PFSK-1 (cell line): ENCODE data around the gene VAMP5.

ENCODE experiments used
- FOXP2 ChIP-seq: optimal IDR thresholded peaks from 2 replicates; pipeline ENCODE3; 2011; ENCODE audit warnings: borderline replicate concordance, control low read depth, inconsistent platforms; ENCODE audit not compliant: insufficient read depth; ENCODE audit errors: extremely low read length, extremely low read depth
- POLR2AphosphoS5 ChIP-seq: IDR thresholded peaks from 2 replicates; pipeline ENCODE4 v1.6.1; 2012; ENCODE audit warnings: low read depth, mild to moderate bottlenecking, control low read depth, low read length, moderate library complexity
- SIN3A ChIP-seq: IDR thresholded peaks from 2 replicates; pipeline ENCODE4 v1.6.1; 2012; ENCODE audit warnings: mild to moderate bottlenecking, low read length, moderate library complexity, borderline replicate concordance; ENCODE audit not compliant: insufficient read depth
- TAF1 ChIP-seq: IDR thresholded peaks from 2 replicates; pipeline ENCODE4 v1.6.1; 2012; ENCODE audit warnings: low read length, control low read depth, borderline replicate concordance; ENCODE audit not compliant: insufficient read depth
- TF ChIP-seq, protein P1 (sequence below), 2 experiments: IDR thresholded peaks; 2 replicates each; pipeline versions ENCODE4 v1.6.1 to v1.8.0; 2011 to 2012; ENCODE audit warnings: low read depth in 2 of 2, low read length in 2 of 2, control low read depth in 1 of 2, inconsistent platforms in 1 of 2, mild to moderate bottlenecking in 1 of 2, moderate library complexity in 1 of 2; ENCODE audit not compliant: insufficient read depth in 1 of 2

VAMP5 gene

DNA sequence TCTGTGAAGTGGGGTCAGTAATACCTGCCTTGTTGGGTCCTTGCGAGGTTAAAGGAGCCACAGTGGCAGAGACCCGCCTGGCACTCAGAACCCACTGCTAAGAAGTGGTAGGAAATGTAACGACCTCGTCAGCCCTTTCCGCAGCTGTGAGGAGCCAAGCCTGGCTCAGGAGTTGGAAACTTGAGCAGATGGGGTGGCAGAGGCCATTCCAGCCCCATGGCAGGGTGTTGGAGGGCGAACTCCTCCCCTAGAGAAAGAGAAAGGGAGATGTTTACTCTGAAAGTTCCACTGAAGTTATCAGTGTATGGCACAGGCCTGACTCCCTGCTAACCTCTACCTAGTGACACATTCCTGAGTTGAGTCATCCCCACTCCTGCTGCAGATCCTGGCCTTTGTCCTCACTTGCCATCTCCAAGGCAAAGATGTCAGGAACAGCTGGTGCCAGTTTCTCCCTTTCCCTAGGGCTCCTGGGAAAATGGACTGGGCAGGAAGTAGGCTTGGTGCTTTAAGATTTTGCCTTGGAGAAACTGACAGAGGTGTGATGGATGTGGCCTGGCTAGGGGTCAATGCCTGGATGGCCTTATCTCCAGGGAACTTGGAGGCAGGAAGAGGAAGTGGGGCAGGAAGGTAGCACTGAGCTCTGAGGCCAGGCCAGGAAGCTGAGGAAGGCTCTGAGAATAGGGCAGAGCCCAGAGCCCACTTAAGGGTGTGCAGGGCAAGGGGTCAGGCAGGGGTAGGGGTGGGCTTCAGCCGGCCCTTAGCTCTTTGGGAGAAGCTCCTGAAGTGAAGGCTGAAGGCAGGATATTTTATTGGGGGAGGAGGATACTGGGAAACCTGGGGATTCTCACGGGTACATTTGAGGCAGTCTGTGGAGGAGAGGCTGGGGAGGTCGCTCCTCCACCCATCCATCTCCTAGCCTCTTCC is 888 bp downstream of the VAMP5 start:
- TF ChIP-seq FOXP2 (peak; percentile 29), TAF1 (no peak), SIN3A (0 out of 2 replicates have a peak, but pooled peaks have one; percentile 25), POLR2AphosphoS5 (no peak)
- TF ChIP-seq, protein P1, sequence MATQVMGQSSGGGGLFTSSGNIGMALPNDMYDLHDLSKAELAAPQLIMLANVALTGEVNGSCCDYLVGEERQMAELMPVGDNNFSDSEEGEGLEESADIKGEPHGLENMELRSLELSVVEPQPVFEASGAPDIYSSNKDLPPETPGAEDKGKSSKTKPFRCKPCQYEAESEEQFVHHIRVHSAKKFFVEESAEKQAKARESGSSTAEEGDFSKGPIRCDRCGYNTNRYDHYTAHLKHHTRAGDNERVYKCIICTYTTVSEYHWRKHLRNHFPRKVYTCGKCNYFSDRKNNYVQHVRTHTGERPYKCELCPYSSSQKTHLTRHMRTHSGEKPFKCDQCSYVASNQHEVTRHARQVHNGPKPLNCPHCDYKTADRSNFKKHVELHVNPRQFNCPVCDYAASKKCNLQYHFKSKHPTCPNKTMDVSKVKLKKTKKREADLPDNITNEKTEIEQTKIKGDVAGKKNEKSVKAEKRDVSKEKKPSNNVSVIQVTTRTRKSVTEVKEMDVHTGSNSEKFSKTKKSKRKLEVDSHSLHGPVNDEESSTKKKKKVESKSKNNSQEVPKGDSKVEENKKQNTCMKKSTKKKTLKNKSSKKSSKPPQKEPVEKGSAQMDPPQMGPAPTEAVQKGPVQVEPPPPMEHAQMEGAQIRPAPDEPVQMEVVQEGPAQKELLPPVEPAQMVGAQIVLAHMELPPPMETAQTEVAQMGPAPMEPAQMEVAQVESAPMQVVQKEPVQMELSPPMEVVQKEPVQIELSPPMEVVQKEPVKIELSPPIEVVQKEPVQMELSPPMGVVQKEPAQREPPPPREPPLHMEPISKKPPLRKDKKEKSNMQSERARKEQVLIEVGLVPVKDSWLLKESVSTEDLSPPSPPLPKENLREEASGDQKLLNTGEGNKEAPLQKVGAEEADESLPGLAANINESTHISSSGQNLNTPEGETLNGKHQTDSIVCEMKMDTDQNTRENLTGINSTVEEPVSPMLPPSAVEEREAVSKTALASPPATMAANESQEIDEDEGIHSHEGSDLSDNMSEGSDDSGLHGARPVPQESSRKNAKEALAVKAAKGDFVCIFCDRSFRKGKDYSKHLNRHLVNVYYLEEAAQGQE (IDR thresholded peaks at IDR 0.05; ENCODE audit: insufficient read depth in 1 of 2, low read depth in 2 of 2, low read length in 2 of 2), result no peak

DNA sequence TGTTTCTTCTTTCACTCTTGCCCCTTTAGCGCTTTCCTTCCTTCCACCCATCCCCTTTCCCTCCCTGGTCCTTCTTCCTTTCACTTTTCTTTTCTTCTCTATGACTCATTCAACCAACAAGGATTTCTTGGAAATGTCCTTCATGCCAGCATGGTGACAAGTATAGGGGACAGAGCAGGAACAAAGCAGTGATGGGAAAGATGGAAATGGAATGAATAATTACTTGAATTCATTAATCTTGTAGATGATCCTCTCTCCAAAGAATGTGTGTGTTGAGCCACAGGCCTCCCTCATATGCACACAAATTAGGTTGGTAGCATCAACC is 1.5 kb downstream of the VAMP5 start:
- TF ChIP-seq SIN3A (no peak), POLR2AphosphoS5 (no peak), TAF1 (no peak), FOXP2 (no peak)
- TF ChIP-seq, protein P1 (IDR thresholded peaks at IDR 0.05; ENCODE audit: insufficient read depth in 1 of 2, low read depth in 2 of 2, low read length in 2 of 2), result no peak

DNA sequence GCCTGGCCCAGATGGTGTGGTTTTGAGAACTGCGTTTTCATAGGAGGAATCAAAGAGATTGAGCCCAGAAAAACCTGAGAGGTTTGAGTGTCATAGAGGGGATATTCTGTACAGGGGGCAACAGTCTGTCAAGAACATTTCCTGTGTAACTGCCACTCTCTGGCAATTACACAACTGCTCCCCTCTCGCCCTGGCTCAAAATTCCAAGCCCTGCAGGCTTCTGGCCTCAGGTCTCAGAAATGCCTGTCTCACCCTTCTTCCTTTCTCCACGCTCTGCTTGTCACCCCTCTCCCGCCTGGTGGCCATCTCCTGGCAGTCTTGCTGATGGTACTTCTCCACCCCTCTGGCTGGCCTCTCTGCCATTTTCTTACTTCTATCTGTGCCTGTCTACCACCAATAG is 4.0 kb downstream of the VAMP5 start:
- no peak for TF ChIP-seq TAF1
- TF ChIP-seq SIN3A, result no peak
- no peak for TF ChIP-seq FOXP2
- TF ChIP-seq, protein P1 (IDR thresholded peaks at IDR 0.05; ENCODE audit: insufficient read depth in 1 of 2, low read depth in 2 of 2, low read length in 2 of 2), result no peak
- TF ChIP-seq POLR2AphosphoS5, result no peak

DNA sequence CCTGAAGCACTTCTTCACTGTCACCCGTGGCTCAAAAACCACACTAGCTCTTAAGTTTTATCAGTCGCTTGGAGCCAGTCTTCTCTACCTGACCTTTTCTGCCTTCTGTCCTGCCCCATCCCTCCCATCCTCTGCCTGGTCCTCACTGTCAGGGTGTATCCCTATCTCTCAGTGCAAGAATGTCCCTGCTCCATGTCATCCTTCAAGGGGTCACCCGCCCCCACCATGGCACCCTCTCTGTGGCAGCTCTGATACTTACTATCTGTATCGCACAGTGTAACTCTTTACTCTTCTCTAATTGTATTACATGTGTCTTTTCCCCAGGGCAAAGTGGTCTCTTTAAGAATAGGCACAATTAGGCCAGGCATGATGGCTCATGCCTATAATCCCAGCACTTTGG is 4.4 kb downstream of the VAMP5 start:
- TF ChIP-seq POLR2AphosphoS5 (no peak), FOXP2 (no peak), SIN3A (no peak), TAF1 (no peak)
- TF ChIP-seq, protein P1 (IDR thresholded peaks at IDR 0.05; ENCODE audit: insufficient read depth in 1 of 2, low read depth in 2 of 2, low read length in 2 of 2), result no peak
